GM23338 (cell line): ENCODE data around the gene PHTF2.

ENCODE experiments used
- CTCF ChIP-seq, 2 experiments: fragments of 200-600 bp in 1 of 2; sonication (generic) in 1 of 2; conservative IDR thresholded peaks; 2 replicates each; pipeline versions ENCODE4 v1.5.1 to v1.6.1; 2016 to 2017; ENCODE audit warnings: antibody characterized with exemption in 2 of 2, low read depth in 2 of 2, mild to moderate bottlenecking in 2 of 2, moderate library complexity in 1 of 2
- EZH2phosphoT487 ChIP-seq: fragments of 200-600 bp; sonication (generic); IDR thresholded peaks from one replicate; pipeline ENCODE4 v1.8.1; 2018; ENCODE audit warnings: antibody characterized with exemption; ENCODE audit not compliant: unreplicated experiment
- POLR2AphosphoS5 ChIP-seq: IDR thresholded peaks from 2 replicates; pipeline ENCODE4 v1.6.1; 2016; ENCODE audit warnings: antibody characterized with exemption, low read depth
- STAT1 ChIP-seq: IDR thresholded peaks from one replicate; pipeline ENCODE4 v1.6.1; 2016; ENCODE audit warnings: antibody characterized with exemption; ENCODE audit not compliant: unreplicated experiment
- TF ChIP-seq, protein P1 (sequence below): IDR thresholded peaks from one replicate; pipeline ENCODE4 v1.6.1; 2018; ENCODE audit warnings: antibody characterized with exemption; ENCODE audit not compliant: unreplicated experiment
- TF ChIP-seq, protein P2 (sequence below): IDR thresholded peaks from 2 replicates; pipeline ENCODE4 v1.6.1; 2016; ENCODE audit warnings: antibody characterized with exemption

DNA sequence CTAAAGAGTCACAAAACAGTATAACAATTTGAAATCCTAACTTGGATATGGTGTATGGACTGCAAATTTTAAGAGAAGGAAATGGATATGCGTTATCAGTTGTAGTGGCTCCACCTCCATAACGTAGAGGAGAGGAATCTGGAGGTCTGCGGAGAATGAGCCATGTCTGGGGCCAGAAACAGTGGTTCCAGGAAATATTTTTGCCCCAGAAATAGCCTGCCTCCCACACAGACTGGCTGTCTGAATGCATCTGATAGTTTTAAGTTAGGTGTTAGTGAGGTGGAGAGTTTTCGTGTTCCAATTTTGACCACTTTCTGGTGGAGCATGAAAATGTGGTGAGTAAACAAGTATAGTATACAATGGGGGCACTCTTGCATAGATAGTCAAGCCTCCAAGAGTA is 1.6 kb downstream of the PHTF2 start:
- TF ChIP-seq CTCF (conservative IDR thresholded peaks at IDR 0.05; ENCODE audit: low read depth in 2 of 2) (no peak), POLR2AphosphoS5 (no peak), STAT1 (no peak), EZH2phosphoT487 (no peak)
- TF ChIP-seq, protein P1, sequence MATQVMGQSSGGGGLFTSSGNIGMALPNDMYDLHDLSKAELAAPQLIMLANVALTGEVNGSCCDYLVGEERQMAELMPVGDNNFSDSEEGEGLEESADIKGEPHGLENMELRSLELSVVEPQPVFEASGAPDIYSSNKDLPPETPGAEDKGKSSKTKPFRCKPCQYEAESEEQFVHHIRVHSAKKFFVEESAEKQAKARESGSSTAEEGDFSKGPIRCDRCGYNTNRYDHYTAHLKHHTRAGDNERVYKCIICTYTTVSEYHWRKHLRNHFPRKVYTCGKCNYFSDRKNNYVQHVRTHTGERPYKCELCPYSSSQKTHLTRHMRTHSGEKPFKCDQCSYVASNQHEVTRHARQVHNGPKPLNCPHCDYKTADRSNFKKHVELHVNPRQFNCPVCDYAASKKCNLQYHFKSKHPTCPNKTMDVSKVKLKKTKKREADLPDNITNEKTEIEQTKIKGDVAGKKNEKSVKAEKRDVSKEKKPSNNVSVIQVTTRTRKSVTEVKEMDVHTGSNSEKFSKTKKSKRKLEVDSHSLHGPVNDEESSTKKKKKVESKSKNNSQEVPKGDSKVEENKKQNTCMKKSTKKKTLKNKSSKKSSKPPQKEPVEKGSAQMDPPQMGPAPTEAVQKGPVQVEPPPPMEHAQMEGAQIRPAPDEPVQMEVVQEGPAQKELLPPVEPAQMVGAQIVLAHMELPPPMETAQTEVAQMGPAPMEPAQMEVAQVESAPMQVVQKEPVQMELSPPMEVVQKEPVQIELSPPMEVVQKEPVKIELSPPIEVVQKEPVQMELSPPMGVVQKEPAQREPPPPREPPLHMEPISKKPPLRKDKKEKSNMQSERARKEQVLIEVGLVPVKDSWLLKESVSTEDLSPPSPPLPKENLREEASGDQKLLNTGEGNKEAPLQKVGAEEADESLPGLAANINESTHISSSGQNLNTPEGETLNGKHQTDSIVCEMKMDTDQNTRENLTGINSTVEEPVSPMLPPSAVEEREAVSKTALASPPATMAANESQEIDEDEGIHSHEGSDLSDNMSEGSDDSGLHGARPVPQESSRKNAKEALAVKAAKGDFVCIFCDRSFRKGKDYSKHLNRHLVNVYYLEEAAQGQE = no peak
- TF ChIP-seq, protein P2, sequence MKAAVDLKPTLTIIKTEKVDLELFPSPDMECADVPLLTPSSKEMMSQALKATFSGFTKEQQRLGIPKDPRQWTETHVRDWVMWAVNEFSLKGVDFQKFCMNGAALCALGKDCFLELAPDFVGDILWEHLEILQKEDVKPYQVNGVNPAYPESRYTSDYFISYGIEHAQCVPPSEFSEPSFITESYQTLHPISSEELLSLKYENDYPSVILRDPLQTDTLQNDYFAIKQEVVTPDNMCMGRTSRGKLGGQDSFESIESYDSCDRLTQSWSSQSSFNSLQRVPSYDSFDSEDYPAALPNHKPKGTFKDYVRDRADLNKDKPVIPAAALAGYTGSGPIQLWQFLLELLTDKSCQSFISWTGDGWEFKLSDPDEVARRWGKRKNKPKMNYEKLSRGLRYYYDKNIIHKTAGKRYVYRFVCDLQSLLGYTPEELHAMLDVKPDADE = no peak
